Type B pancreatic cell (in vitro differentiated cells): ENCODE data around the gene APCDD1L. TPM values are rescaled to one million over a fixed set of nuclear protein-coding genes. Genes with fewer than 3 reads are reported as not detected.

Source experiments
- DNase-seq: peaks from one replicate; pipeline ENCODE4 v3.0.0; 2021; ENCODE audit warnings: mixed read lengths; ENCODE audit not compliant: unreplicated experiment; ENCODE audit errors: extremely low spot score
- H3K27ac Mint-ChIP-seq: 2 replicates; pipeline ENCODE4 v1.8.0; 2021; ENCODE audit warnings: mild to moderate bottlenecking, mixed read lengths
- H3K27me3 Mint-ChIP-seq: 2 replicates; pipeline ENCODE4 v1.8.0; 2021; ENCODE audit warnings: mixed read lengths
- H3K36me3 Mint-ChIP-seq: 2 replicates; pipeline ENCODE4 v1.8.0; 2021; ENCODE audit warnings: mixed read lengths
- H3K4me1 Mint-ChIP-seq: one replicate; pipeline ENCODE4 v1.8.0; 2021; ENCODE audit warnings: mixed read lengths; ENCODE audit not compliant: unreplicated experiment
- H3K4me3 Mint-ChIP-seq: 2 replicates; pipeline ENCODE4 v1.8.0; 2021; ENCODE audit warnings: mild to moderate bottlenecking, mixed read lengths
- H3K9me3 Mint-ChIP-seq: 2 replicates; pipeline ENCODE4 v1.8.0; 2021; ENCODE audit warnings: mixed read lengths
- CTCF ChIP-seq: fragments of 200-600 bp; sonication (generic); conservative IDR thresholded peaks from 2 replicates; pipeline ENCODE4 v1.5.0; 2021; ENCODE audit warnings: antibody characterized with exemption, mild to moderate bottlenecking
- total RNA-seq: library from RNA; stranded (reverse); gene quantifications from 2 replicates; pipeline ENCODE4 v1.2.1, GENCODE V29; 2021; ENCODE audit warnings: low replicate concordance

Gene APCDD1L
- total RNA-seq, 1 donor from 2014 or later, result 0.53 TPM

- no peak overlapping the region for H3K4me3 Mint-ChIP-seq
- H3K36me3 Mint-ChIP-seq, result no peaks in the 10 kb centered on the region
- no peak for DNase-seq
- no peak overlapping the region for H3K27ac Mint-ChIP-seq
- H3K4me1 Mint-ChIP-seq, result no peaks in the 10 kb centered on the region
- H3K9me3 Mint-ChIP-seq, result peaks cover 21% of the 10 kb centered on the region
- no peak for TF ChIP-seq CTCF
- H3K27me3 Mint-ChIP-seq, result peaks cover 3% of the 10 kb centered on the region
These were observed 34.5 kb downstream of the APCDD1L start for GRCh38 chr20:58480551-58481336.

GRCh38 chr20:58479726-58480440, 35.3 kb downstream of the APCDD1L start:
- H3K27ac Mint-ChIP-seq, result no peak overlapping the region
- no peaks in the 10 kb centered on the region for H3K36me3 Mint-ChIP-seq
- no peak for DNase-seq
- no peaks in the 10 kb centered on the region for H3K4me1 Mint-ChIP-seq
- no peak overlapping the region for H3K4me3 Mint-ChIP-seq
- no peak for TF ChIP-seq CTCF
- H3K27me3 Mint-ChIP-seq, result peaks cover 3% of the 10 kb centered on the region
- peaks cover 20% of the 10 kb centered on the region for H3K9me3 Mint-ChIP-seq

DNA sequence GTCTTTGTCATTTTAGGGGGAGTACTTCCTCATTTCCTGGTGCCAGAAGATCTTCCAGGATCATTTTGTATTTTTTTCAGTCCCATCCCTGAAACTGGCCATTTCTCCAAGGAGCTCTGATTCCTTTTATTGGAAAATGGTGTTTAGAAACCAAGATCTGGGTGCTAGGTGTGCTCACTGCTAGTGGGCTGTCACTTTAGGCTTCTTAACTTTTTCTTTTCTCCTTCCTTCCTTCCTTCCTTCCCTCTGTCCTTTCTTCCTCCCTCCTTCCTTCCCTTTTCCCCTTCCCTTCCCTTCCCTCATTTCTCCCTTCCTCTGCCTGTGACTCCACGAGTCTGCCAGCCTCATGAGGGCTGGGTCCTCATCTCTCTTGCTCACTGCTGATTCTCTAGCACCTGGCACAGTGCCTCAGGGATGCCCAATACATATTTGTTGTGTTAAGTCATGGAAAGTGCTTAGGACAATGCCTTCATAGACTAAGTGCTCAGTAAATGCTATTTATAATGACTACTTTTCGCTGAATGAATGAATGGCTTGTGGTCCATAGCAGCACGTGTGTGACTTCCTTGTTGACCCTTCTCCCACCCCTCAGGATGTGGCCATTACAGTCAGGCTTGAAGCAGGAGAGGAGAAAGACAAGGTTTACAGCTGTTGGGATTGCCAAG, 36.9 kb downstream of the APCDD1L start:
- Mint-ChIP-seq H3K4me1 (no peaks in the 10 kb centered on the region), H3K27ac (no peak overlapping the region), H3K27me3 (no peaks in the 10 kb centered on the region), H3K4me3 (no peak overlapping the region), H3K36me3 (no peaks in the 10 kb centered on the region), H3K9me3 (peaks cover 20% of the 10 kb centered on the region)
- TF ChIP-seq CTCF, result no peak
- DNase-seq, result no peak

GRCh38 chr20:58475466-58475865, 39.7 kb downstream of the APCDD1L start:
- peaks cover 16% of the 10 kb centered on the region for H3K9me3 Mint-ChIP-seq
- no peaks in the 10 kb centered on the region for H3K27me3 Mint-ChIP-seq
- no peak overlapping the region for H3K27ac Mint-ChIP-seq
- H3K36me3 Mint-ChIP-seq, result no peaks in the 10 kb centered on the region
- no peak overlapping the region for H3K4me3 Mint-ChIP-seq
- peak; percentile 18 for DNase-seq
- TF ChIP-seq CTCF, result no peak
- no peaks in the 10 kb centered on the region for H3K4me1 Mint-ChIP-seq

DNA sequence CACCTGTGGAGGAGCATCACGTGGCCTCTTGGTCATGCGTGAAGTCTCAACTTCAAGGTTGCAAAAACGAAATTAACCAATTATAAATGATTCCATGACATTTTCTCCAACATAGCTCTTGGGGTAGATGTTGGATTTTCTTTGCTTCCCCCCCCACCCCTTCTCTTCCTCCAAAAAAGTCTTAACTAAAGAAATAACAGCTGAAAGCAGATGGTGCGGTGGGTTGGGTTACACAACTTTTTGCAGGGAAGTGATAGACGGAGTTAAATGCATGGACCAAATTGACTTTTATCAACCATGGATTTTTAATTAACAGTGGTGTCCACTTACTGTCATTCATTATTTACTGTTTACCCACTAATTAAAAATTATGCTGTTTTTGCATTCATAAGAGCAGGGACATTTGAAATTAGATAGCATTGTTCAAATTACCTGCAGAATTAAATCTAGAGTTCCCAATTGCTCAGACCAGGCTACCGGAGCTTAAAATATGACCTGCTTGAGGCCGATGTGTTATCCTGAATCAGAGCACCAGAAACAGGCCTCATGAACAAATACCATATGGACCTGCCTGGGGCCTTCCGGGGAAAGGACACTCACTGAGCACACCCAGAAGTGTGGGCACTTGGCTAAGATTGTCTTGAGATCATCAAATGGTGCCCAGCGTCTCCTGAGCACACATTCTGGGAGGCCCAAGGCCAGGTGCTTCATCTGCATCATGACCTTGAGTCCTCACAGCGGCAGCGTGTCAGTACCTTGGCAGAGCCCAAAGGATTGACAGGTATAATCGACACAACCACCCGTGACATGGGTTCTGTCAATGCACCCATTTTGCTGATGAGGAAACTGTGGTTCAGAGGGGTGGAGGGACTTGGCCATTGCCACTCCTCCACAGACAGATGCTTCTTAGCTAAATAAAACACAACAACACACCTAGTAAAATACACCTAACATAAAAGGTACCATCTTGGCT, 41.5 kb downstream of the APCDD1L start:
- Mint-ChIP-seq H3K9me3 (peaks cover 16% of the 10 kb centered on the region), H3K4me3 (no peak overlapping the region), H3K27ac (no peak overlapping the region), H3K27me3 (no peaks in the 10 kb centered on the region), H3K4me1 (peaks cover 2% of the 10 kb centered on the region), H3K36me3 (no peaks in the 10 kb centered on the region)
- no peak for TF ChIP-seq CTCF
- peak; percentile 37 for DNase-seq
